K562 (cell line): Measurements from ENCODE around the gene PLA2G4F. TPM values are rescaled to one million over a fixed set of nuclear protein-coding genes. Genes with fewer than 3 reads are reported as not detected.

Experiments used
- C11orf30 ChIP-seq: fragments of 450-650 bp; IDR thresholded peaks from 2 replicates; pipeline ENCODE4 v1.6.1; 2016; ENCODE audit warnings: low read depth, mild to moderate bottlenecking
- DPF2 ChIP-seq: fragments of 450-650 bp; IDR thresholded peaks from 2 replicates; pipeline ENCODE4 v1.6.1; 2016
- FOSL1 ChIP-seq: fragments of 200-800 bp; sonication (Bioruptor generic); conservative IDR thresholded peaks from 2 replicates; pipeline ENCODE4 v1.6.1; 2016; ENCODE audit warnings: missing genetic modification characterization, missing compliant biosample characterization
- JUND ChIP-seq, 2 experiments: IDR thresholded peaks; 2 replicates in 1 of 2; 3 replicates in 1 of 2; pipeline ENCODE4 v1.6.1; 2011; ENCODE audit warnings: borderline replicate concordance in 2 of 2, low read depth in 2 of 2, low read length in 2 of 2, improper control_type of control experiment in 1 of 2, missing biosample characterization in 1 of 2, missing genetic modification characterization in 1 of 2, missing genetic modification reagents in 1 of 2
- MAFF ChIP-seq: IDR thresholded peaks from 2 replicates; pipeline ENCODE4 v1.6.1; 2012; ENCODE audit warnings: low read length, improper control_type of control experiment
- MAFG ChIP-seq: fragments of 450-650 bp; conservative IDR thresholded peaks from 2 replicates; pipeline ENCODE4 v1.6.1; 2016; ENCODE audit warnings: missing genetic modification characterization, missing compliant biosample characterization
- MAFK ChIP-seq: IDR thresholded peaks from 2 replicates; pipeline ENCODE4 v1.6.1; 2011; ENCODE audit warnings: low read length, improper control_type of control experiment
- MEIS2 ChIP-seq: fragments of 450-650 bp; IDR thresholded peaks from 2 replicates; pipeline ENCODE4 v1.6.1; 2014; ENCODE audit warnings: mild to moderate bottlenecking; ENCODE audit not compliant: partially characterized antibody
- NFXL1 ChIP-seq: fragments of 450-650 bp; formaldehyde crosslinking; IDR thresholded peaks from 2 replicates; pipeline ENCODE4 v1.4.0; 2021; ENCODE audit warnings: mild to moderate bottlenecking
- POLR2AphosphoS5 ChIP-seq: IDR thresholded peaks from 2 replicates; pipeline ENCODE4 v1.6.1; 2011; ENCODE audit warnings: mild to moderate bottlenecking, low read depth, low read length, moderate library complexity; ENCODE audit not compliant: control insufficient read depth, insufficient read depth
- PTTG1 ChIP-seq: fragments of 450-650 bp; IDR thresholded peaks from 2 replicates; pipeline ENCODE4 v1.6.1; 2016; ENCODE audit warnings: low read depth, mild to moderate bottlenecking, missing genetic modification characterization, missing compliant biosample characterization
- SMARCA4 ChIP-seq: fragments of 450-650 bp; IDR thresholded peaks from 2 replicates; pipeline ENCODE4 v1.6.1; 2016
- ZNF316 ChIP-seq: fragments of 450-650 bp; IDR thresholded peaks from 2 replicates; pipeline ENCODE4 v1.6.1; 2016
- polyA plus RNA-seq, 8 experiments: library from polyadenylated mRNA; depleted of rRNA in 4 of 8; stranded (reverse) in 5 of 8; unstranded in 3 of 8; fragments of >200 nt; fragmentation: Nextera tagmentation in 2 of 8; fragmentation: Illumina TruSeq in 1 of 8; extraction: Ambion mirVana in 2 of 8; extraction: Trizol in 1 of 8; gene quantifications; 2 replicates each; pipeline versions ENCODE4 v1.2.1 to v1.2.3, GENCODE V29; 2011 to 2014; ENCODE audit warnings: inconsistent platforms in 1 of 8, missing spikeins in 1 of 8
- total RNA-seq, 7 experiments: library from RNA; depleted of rRNA in 6 of 7; stranded (reverse); fragments of >200 nt in 6 of 7; fragmentation: Illumina TruSeq in 2 of 7; extraction: Trizol in 2 of 7; gene quantifications; 2 replicates each; pipeline versions ENCODE4 v1.2.1 to v1.2.3, GENCODE V29; 2011 to 2021; ENCODE audit warnings: low replicate concordance in 1 of 7
- TF ChIP-seq, protein P1 (sequence below): sonication (generic); formaldehyde crosslinking; IDR thresholded peaks from 2 replicates; pipeline ENCODE4 v1.8.1; 2023; ENCODE audit warnings: mild to moderate bottlenecking, missing genetic modification reagents
- TF ChIP-seq, protein P2 (sequence below): sonication (generic); formaldehyde crosslinking; IDR thresholded peaks from 2 replicates; pipeline ENCODE4 v1.5.0; 2020; ENCODE audit warnings: missing genetic modification reagents
- TF ChIP-seq, protein P3 (sequence below), 2 experiments: fragments of 450-650 bp in 1 of 2; sonication (generic) in 1 of 2; formaldehyde crosslinking in 1 of 2; IDR thresholded peaks in 1 of 2; conservative IDR thresholded peaks in 1 of 2; 2 replicates each; pipeline versions ENCODE4 v1.6.1 to v1.8.1; 2016 to 2023; ENCODE audit warnings: mild to moderate bottlenecking in 2 of 2, moderate library complexity in 2 of 2, inconsistent platforms in 1 of 2, missing genetic modification reagents in 1 of 2
- TF ChIP-seq, protein P4 (sequence below): IDR thresholded peaks from 2 replicates; pipeline ENCODE4 v1.6.1; 2012; ENCODE audit warnings: low read depth, low read length, improper control_type of control experiment, borderline replicate concordance
- TF ChIP-seq, protein P5 (sequence below): fragments of 450-650 bp; IDR thresholded peaks from 2 replicates; pipeline ENCODE4 v1.7.1; 2018; ENCODE audit warnings: mild to moderate bottlenecking, low read depth; ENCODE audit not compliant: partially characterized antibody

PLA2G4F gene
- total and polyA plus RNA-seq, 9 of the 15 experiments (the other 6 are each of a cell fraction or from before 2014, with no cell fraction given) = 0.02 TPM; not detected in 8

DNA sequence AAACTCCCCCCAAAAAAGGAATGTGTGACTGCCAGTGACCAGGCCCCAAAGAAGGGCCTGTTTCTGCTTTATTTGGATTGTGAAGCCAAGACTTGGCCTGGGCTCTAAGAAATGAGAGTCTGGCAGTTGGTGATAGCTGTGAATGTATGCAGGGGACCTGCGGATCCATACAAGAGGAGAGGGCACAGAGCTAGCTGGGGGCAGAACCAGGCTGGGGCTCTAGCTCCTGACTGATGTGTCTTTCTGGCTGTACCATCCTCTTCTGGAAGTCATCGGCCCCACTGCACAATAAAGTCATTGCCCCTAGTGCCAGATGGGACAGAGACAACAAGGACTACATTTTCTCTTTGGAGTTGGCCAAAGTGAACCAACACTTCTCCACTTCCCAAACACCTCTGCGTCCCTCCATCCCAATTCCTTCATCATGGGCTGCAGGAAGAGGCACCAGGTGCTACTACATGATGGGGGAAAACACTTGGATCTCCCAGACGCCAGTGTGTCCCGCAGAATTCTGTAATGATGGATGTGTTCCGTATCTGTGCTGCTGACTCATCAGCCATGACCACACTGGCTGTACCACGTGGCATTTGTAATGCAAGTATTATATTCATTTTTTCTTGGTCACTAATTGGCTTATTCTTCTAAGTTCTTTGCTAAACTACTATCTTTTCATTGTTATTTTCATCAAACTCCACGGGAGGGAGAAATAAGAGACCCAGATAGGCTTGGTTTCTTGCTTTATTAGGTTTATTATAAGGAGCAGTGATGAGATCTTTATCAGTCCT lies 1.7 kb upstream of the PLA2G4F start (continued):
- TF ChIP-seq, protein P1, sequence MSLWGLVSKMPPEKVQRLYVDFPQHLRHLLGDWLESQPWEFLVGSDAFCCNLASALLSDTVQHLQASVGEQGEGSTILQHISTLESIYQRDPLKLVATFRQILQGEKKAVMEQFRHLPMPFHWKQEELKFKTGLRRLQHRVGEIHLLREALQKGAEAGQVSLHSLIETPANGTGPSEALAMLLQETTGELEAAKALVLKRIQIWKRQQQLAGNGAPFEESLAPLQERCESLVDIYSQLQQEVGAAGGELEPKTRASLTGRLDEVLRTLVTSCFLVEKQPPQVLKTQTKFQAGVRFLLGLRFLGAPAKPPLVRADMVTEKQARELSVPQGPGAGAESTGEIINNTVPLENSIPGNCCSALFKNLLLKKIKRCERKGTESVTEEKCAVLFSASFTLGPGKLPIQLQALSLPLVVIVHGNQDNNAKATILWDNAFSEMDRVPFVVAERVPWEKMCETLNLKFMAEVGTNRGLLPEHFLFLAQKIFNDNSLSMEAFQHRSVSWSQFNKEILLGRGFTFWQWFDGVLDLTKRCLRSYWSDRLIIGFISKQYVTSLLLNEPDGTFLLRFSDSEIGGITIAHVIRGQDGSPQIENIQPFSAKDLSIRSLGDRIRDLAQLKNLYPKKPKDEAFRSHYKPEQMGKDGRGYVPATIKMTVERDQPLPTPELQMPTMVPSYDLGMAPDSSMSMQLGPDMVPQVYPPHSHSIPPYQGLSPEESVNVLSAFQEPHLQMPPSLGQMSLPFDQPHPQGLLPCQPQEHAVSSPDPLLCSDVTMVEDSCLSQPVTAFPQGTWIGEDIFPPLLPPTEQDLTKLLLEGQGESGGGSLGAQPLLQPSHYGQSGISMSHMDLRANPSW (CRISPR knock-in tag) = no peak
- TF ChIP-seq POLR2AphosphoS5 (peak; percentile 33; the same call in 1 of the 2 replicates), ZNF316 (peak; percentile 96), MAFG (tag) (peak; percentile 94), MAFF (peak; percentile 86), MAFK (peak; percentile 88), JUND (IDR thresholded peaks at IDR 0.05; ENCODE audit: borderline replicate concordance, low read depth, low read length) (peak; percentile 94), JUND (tag; IDR thresholded peaks at IDR 0.05; ENCODE audit: borderline replicate concordance, low read depth, low read length) (peak; percentile 95), DPF2 (peak; percentile 87), SMARCA4 (peak; percentile 77), MEIS2 (peak; percentile 95), NFXL1 (no peak), PTTG1 (no peak), FOSL1 (peak; percentile 93), C11orf30 (peak; percentile 95)
- TF ChIP-seq, protein P2, sequence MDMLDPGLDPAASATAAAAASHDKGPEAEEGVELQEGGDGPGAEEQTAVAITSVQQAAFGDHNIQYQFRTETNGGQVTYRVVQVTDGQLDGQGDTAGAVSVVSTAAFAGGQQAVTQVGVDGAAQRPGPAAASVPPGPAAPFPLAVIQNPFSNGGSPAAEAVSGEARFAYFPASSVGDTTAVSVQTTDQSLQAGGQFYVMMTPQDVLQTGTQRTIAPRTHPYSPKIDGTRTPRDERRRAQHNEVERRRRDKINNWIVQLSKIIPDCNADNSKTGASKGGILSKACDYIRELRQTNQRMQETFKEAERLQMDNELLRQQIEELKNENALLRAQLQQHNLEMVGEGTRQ = peak; percentile 79
- TF ChIP-seq, protein P3, sequence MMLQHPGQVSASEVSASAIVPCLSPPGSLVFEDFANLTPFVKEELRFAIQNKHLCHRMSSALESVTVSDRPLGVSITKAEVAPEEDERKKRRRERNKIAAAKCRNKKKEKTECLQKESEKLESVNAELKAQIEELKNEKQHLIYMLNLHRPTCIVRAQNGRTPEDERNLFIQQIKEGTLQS (IDR thresholded peaks at IDR 0.05) = peak; percentile 92
- TF ChIP-seq, protein P3 (CRISPR knock-in tag; conservative IDR thresholded peaks at IDR 0.05) = no peak; the same call in 1 of the 2 replicates
- TF ChIP-seq, protein P4, sequence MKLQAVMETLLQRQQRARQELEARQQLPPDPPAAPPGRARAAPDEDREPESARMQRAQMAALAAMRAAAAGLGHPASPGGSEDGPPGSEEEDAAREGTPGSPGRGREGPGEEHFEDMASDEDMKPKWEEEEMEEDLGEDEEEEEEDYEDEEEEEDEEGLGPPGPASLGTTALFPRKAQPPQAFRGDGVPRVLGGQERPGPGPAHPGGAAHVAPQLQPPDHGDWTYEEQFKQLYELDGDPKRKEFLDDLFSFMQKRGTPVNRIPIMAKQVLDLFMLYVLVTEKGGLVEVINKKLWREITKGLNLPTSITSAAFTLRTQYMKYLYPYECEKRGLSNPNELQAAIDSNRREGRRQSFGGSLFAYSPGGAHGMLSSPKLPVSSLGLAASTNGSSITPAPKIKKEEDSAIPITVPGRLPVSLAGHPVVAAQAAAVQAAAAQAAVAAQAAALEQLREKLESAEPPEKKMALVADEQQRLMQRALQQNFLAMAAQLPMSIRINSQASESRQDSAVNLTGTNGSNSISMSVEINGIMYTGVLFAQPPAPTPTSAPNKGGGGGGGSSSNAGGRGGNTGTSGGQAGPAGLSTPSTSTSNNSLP = peak; percentile 50; the same call in 1 of the 2 replicates
- TF ChIP-seq, protein P5, sequence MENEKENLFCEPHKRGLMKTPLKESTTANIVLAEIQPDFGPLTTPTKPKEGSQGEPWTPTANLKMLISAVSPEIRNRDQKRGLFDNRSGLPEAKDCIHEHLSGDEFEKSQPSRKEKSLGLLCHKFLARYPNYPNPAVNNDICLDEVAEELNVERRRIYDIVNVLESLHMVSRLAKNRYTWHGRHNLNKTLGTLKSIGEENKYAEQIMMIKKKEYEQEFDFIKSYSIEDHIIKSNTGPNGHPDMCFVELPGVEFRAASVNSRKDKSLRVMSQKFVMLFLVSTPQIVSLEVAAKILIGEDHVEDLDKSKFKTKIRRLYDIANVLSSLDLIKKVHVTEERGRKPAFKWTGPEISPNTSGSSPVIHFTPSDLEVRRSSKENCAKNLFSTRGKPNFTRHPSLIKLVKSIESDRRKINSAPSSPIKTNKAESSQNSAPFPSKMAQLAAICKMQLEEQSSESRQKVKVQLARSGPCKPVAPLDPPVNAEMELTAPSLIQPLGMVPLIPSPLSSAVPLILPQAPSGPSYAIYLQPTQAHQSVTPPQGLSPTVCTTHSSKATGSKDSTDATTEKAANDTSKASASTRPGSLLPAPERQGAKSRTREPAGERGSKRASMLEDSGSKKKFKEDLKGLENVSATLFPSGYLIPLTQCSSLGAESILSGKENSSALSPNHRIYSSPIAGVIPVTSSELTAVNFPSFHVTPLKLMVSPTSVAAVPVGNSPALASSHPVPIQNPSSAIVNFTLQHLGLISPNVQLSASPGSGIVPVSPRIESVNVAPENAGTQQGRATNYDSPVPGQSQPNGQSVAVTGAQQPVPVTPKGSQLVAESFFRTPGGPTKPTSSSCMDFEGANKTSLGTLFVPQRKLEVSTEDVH = peak; percentile 2
